Epithelial cell of esophagus (primary cell): ENCODE results near the gene TALDO1.
A peak's percentile ranks its signal among the peaks of the same experiment; 100 is the strongest.

Experiments used
- DNase-seq: peaks from one replicate; pipeline ENCODE4 v3.0.0; 2010; ENCODE audit warnings: low read depth
- H3K4me3 ChIP-seq: 2 replicates; pipeline ENCODE4 v1.5.1; 2011; ENCODE audit warnings: mild to moderate bottlenecking, low read length, control low read depth
- CTCF ChIP-seq: IDR thresholded peaks from 2 replicates; pipeline ENCODE4 v1.5.1; 2011; ENCODE audit warnings: low read depth, mild to moderate bottlenecking, low read length, control low read depth, inconsistent platforms; ENCODE audit not compliant: insufficient read depth; ENCODE audit errors: missing control alignments

TALDO1 gene

GRCh38 chr11:811446-812245 lies 64.4 kb downstream of the TALDO1 start:
- peak; percentile 20 for TF ChIP-seq CTCF
- DNase-seq: peak; percentile 50
- H3K4me3 ChIP-seq: peak overlapping the region; percentile 92

DNA sequence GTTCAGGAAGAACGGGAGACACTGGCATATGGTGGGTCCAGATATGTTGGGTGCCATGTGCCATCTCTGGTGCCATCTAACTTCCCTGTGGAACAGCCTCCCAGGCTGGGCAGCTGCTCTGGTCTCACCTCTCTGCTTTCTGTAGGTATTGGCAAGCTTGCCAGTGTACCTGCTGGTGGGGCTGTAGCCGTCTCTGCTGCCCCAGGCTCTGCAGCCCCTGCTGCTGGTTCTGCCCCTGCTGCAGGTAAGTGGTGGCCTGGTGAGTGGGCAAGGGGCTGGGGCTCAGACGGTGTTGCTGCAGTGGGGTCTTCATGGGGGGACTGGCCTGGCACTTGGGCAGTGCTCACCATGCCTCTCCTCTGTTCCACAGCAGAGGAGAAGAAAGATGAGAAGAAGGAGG lies 65.1 kb downstream of the TALDO1 start:
- no peak overlapping the region for H3K4me3 ChIP-seq
- TF ChIP-seq CTCF: no peak

DNA sequence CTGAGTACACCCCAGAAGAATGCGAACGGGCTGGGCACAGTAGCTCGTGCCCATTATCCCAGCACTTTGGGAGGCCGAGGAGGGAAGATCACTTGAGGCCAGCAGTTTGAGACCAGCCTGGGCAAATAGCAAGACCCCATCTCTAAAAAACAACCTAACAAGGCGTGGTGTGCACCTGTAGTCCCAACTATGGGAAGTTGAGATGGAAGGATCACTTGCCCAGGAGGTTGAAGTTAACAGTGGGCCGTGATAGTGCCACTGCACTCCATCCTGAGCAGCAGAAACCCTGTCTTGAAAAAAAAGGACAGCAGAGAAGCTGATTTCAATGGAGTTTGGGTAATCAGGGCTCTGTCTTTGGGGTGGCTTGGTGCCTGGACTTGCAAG lies 65.8 kb downstream of the TALDO1 start:
- no peak overlapping the region for H3K4me3 ChIP-seq
- DNase-seq: no peak
- TF ChIP-seq CTCF: no peak

More for the DNA sequence above, 65.1 kb downstream of the TALDO1 start:
- no peak for DNase-seq

DNA sequence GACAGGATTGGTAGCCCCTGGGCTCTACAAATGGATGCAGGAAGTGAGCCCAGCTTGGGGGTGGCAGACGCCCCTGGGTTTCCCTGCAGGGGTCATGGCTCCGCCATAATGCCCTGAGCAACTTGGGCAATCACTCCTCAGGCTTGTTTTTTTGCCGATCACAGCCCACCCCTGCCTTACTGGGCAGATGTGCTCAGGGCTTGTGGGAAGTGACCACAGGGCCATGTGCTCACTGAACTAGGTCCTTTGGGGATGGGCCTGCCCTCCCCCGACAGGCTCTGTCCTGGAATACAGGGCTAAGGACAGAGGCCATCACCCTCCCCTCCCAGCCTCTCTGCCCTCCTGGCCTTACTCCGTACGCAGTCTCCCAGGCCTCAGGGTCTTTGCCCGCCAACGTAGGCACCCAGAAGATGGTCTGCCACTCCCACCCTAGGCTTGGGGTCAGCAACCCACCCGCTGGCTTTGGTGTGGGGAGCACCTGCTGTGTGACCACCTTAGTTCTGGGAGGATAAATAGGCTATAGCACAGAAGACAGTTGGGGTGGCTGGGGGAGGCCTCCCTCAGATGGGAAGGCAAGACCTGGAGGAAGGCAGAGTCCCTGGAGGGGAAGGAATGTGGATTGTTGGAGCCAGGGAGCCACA lies 66.3 kb downstream of the TALDO1 start:
- no peak for TF ChIP-seq CTCF
- no peak overlapping the region for H3K4me3 ChIP-seq
- no peak for DNase-seq
